ENCODE results near the gene RTKN.
"Not testable (repeated sequence)": the region's sequence is repeated elsewhere in the genome, so short reads cannot be mapped to it uniquely, and the experiment has no call there.

RTKN gene

GRCh38 chr2:74436848-74437695 is 4.7 kb downstream of the RTKN start:
- DNase-seq = no peak

- DNase-seq = no peak
Observed at GRCh38 chr2:74436111-74436805, 5.5 kb downstream of the RTKN start.

- no peak for DNase-seq
Observed at GRCh38 chr2:74430502-74430901, 11.2 kb downstream of the RTKN start.

- DNase-seq = peak; percentile 28
Observed at GRCh38 chr2:74429487-74430451, 12.0 kb downstream of the RTKN start.

GRCh38 chr2:74428675-74429074 is 13.1 kb downstream of the RTKN start:
- peak; percentile 28 for DNase-seq

GRCh38 chr2:74427551-74427950 is 14.2 kb downstream of the RTKN start:
- peak; percentile 42 for DNase-seq

- DNase-seq = no peak
Observed at GRCh38 chr2:74426181-74426758, 15.5 kb downstream of the RTKN start.

- DNase-seq = no peak
Observed at GRCh38 chr2:74425523-74425922, 16.2 kb downstream of the RTKN start.

- no peak for DNase-seq
Observed at GRCh38 chr2:74424995-74425406, 16.7 kb downstream of the RTKN start.

- no peak for DNase-seq
Observed at GRCh38 chr2:74424139-74424992, 17.4 kb downstream of the RTKN start.

- no peak for DNase-seq
Observed at GRCh38 chr2:74423231-74424095, 18.3 kb downstream of the RTKN start.

- DNase-seq = peak; percentile 85
Observed at GRCh38 chr2:74421221-74421870, 20.4 kb downstream of the RTKN start, which contains the start of the genes C2orf81 and WDR54. C2orf81 (minus strand) TSS chr2:74421619; CDS start chr2:74421560, 59 bp downstream. WDR54 (plus strand) TSS chr2:74421730; CDS start chr2:74422154, 424 bp downstream.

- not testable (repeated sequence) for DNase-seq
Observed at GRCh38 chr2:74420443-74421103, 21.2 kb downstream of the RTKN start.

- no peak for DNase-seq
Observed at GRCh38 chr2:74420006-74420405, 21.7 kb downstream of the RTKN start.

GRCh38 chr2:74419345-74419744 is 22.4 kb downstream of the RTKN start:
- DNase-seq = no peak

GRCh38 chr2:74418312-74418711 is 23.4 kb downstream of the RTKN start:
- DNase-seq = no peak

GRCh38 chr2:74417763-74418162 is 24.0 kb downstream of the RTKN start:
- DNase-seq = no peak

- DNase-seq = no peak
Observed at GRCh38 chr2:74417197-74417596, 24.5 kb downstream of the RTKN start.

- DNase-seq = no peak
Observed at GRCh38 chr2:74416778-74417177, 25.0 kb downstream of the RTKN start.

Measured in NCI-H226 (cell line).